HG03342 (cell line): Measurements from ENCODE around the gene HERPUD1.
A peak's percentile ranks its signal among the peaks of the same experiment; 100 is the strongest.
"Not testable (repeated sequence)": the region's sequence is repeated elsewhere in the genome, so short reads cannot be mapped to it uniquely, and the experiment has no call there.

Experiments used
- ATAC-seq: cut with Tn5 transposase; IDR thresholded peaks from one replicate; pipeline ENCODE4 v1.9.1; 2021; ENCODE audit warnings: mild to moderate bottlenecking, moderate library complexity; ENCODE audit not compliant: unreplicated experiment

The HERPUD1 gene

DNA sequence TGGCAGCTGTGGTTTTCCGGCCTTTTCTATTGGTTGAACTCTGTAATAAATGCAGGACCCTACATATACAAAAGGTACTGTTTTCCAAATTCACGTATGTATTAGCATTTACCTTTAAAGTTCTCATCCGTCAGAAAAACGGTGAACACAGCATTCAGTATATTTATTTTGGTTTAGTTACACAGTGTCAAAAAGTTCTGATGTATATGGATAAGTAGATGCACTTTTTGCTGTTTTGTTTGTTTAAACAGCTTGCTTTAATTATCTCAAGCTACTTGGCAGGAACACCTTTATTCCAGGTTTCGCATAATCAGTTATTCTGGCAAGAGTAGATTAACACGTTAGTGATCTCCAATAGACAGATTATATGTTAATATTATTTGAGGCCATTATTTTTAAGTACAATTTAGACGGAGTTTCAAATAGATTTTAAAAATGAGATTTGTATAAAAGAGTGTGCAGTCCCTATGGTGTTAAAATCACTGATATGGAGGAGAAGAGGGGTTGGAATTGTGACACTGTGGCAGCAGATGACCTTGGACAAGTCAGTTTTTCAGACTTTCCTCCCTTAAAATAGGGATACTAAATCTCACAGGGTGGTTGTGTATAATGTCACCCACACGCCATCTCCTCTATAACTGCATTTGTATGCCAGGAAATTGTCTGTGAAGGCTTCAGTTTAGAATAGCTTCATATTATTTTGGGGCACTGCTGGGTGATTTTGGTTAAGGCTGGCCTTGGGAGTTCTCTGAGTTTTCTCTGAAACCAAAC lies 2.1 kb downstream of the HERPUD1 start:
- no peak for ATAC-seq

DNA sequence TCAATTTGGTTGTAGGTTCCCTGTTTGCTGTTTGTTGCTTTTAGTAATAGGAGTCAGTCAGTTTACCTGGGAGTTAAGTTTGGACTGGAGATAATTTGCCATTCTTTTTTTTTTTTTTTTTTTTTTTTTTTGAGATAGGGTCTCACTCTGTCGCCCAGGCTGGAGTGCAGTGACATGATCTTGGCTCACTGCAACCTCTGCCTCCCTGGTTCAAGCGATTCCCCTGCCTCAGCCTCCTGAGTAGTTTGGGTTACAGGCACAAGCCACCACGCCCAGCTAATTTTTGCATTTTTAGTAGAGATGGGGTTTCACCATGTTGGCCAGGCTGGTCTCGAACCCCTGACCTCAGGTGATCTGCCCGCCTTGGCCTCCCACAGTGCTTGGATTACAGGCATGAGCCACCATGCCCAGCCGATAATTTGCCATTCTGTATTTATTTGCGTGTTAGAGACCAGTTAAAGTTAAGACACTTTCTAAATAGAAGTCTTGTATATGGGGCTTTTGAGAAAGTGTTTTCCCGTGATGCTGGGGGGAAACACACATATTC lies 2.7 kb downstream of the HERPUD1 start:
- ATAC-seq, result not testable (repeated sequence)

- no peak for ATAC-seq
These were observed 3.3 kb downstream of the HERPUD1 start for GRCh38 chr16:56935201-56935600.

DNA sequence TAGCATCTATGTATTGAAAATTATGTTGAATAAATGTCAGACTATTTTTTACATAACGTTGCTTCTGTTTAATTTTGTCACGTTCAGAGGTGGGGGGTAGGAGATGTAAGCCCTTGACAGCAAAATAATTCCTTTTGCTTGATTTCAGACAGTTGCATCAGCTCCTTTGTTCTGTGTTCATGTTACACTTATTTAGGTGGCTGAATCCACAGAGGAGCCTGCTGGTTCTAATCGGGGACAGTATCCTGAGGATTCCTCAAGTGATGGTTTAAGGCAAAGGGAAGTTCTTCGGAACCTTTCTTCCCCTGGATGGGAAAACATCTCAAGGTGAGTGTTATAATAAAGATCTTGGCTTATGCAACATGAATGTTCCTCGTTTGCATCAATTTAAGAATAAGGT lies 4.5 kb downstream of the HERPUD1 start:
- no peak for ATAC-seq

DNA sequence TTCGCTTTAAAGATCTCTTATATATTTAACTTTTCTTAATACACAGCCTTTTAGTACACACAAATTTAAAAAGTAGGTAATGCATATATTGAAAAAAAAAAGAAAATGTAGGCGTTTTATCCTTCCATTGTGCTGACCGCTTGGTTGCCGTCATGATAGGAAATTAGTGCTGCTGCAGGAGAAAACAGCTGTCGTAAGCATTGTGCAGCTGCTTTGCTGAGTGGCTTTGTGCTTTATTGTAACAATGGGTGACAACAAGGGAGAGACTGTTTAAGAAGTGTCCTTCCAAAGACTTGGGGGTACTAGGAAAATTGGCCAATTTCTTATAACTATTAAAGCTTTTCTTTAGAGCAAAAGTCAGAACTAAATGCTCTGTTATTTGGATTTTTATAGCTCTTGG lies 5.0 kb downstream of the HERPUD1 start:
- no peak for ATAC-seq

- ATAC-seq, result no peak
These were observed 6.9 kb downstream of the HERPUD1 start for GRCh38 chr16:56938664-56939513.

DNA sequence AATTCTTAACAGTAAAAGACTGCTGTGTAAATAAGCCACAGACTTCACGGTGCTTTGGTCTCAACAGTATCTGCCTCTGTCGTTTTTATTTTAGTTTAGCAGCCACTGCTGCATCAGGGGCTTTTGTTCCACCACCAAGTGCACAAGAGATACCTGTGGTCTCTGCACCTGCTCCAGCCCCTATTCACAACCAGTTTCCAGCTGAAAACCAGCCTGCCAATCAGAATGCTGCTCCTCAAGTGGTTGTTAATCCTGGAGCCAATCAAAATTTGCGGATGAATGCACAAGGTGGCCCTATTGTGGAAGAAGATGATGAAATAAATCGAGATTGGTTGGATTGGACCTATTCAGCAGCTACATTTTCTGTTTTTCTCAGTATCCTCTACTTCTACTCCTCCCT lies 7.9 kb downstream of the HERPUD1 start:
- no peak for ATAC-seq

GRCh38 chr16:56941092-56941491 lies 9.2 kb downstream of the HERPUD1 start:
- no peak for ATAC-seq

DNA sequence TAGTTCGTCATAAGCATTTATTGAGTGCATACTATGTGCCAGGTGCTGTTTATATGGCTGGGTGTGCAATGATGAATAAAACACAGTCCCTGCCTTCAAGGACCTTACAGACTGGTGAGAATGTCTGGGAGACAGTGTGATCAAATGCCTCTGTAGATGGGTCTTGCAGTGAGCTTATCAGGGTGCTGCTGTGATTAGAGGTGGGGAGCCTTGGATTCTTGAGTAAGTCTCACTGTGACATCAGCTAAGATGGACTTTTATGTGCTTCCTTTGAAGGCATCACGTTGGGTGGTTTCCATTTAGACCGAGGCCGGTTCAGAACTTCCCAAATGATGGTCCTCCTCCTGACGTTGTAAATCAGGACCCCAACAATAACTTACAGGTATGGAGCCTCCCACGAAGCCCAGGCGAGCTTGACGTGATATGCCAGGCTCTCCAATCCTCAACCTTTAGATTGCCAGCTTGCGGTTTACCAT lies 10.0 kb downstream of the HERPUD1 start:
- no peak for ATAC-seq

DNA sequence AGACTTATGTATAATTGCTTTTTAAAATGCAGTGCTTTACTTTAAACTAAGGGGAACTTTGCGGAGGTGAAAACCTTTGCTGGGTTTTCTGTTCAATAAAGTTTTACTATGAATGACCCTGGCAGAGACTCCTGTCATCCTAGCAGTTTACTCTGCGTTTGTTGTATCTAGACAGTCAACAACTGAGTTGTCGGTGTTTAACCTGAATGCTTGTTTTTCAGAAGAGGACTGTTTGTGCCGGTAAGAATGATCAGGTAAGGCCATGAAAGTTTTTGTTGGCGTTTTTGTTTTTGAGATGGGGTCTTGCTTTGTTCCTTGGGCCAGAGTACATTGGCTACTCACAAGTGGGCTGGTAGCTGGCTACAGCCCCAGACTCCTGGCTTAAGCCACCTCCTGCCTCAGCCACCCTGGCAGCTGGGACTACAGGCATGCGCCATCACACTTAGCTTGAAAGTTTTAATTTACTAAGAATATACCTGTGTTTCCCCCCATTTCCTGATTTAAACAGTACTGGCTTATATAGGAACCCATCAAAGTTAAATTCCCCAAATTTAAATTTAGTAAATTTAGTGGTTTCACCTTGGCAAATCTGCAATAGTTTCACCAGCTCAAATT lies 11.9 kb downstream of the HERPUD1 start:
- no peak for ATAC-seq

DNA sequence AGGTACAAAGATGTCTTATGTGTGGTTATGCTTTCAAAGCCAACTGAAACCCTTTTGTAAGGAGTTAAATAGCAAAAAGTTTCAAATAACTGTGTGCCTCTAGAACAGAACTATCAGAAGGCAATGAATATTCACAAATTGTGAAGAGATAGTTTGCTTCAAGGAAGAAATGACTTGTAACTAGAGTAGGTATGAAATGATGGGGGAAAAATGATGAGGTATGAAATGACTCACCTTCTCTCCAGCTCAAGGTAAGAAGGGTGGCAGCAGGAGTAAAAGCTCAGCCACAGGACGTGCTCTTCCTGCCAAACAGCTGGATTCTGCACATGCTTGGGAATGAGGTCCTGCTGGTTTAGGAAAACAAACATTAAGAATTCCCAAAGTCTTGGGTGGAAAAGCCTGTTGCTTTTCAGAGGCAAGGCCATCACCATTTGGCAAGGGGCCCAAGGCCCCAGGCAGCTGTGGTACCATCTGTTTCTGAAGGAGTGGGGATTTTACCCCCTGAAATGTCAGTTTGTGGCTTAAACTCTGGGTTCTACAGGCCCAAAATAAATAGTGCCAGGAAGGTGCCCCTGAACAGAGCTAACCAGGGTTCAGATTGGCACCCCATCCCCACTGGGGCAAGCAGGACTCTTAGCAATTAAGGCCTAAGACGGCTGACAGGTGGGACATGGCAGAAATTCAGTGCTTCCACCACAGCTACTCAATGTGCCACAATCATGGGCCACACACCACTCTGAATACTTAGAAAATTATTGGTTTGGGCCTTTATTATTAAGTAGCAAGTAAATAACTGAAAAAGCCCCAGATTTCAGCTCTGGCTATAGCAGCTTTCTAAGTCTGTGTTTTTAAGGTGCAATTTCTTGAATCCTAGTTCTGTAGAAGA lies 13.3 kb downstream of the HERPUD1 start:
- peak; percentile 31 for ATAC-seq

GRCh38 chr16:56945847-56946527 lies 14.0 kb downstream of the HERPUD1 start:
- no peak for ATAC-seq

GRCh38 chr16:56946767-56947603 lies 15.0 kb downstream of the HERPUD1 start:
- ATAC-seq, result no peak

DNA sequence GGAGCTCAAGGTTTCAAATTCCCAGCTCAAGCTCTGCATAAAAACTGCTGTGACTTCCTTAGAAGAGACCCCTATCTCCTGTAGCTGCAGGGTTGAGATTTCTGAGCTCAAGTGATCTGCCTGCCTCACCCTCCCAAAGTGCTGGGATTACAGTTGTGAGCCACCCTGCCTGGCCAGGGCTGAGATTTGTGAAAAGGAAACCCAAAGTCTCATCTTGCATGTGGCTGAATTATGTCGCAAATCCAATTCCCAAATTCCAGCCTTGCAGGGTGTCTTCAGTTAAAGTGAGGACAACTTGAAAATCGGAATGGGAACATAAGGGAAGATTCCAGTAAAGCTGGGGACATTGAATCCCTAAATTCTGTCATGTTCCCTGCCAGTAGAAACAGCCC lies 15.7 kb downstream of the HERPUD1 start:
- no peak for ATAC-seq

GRCh38 chr16:56948234-56948633 lies 16.3 kb downstream of the HERPUD1 start:
- no peak for ATAC-seq

GRCh38 chr16:56950051-56950450 lies 18.1 kb downstream of the HERPUD1 start:
- ATAC-seq, result no peak

GRCh38 chr16:56950455-56950854 lies 18.5 kb downstream of the HERPUD1 start:
- no peak for ATAC-seq

DNA sequence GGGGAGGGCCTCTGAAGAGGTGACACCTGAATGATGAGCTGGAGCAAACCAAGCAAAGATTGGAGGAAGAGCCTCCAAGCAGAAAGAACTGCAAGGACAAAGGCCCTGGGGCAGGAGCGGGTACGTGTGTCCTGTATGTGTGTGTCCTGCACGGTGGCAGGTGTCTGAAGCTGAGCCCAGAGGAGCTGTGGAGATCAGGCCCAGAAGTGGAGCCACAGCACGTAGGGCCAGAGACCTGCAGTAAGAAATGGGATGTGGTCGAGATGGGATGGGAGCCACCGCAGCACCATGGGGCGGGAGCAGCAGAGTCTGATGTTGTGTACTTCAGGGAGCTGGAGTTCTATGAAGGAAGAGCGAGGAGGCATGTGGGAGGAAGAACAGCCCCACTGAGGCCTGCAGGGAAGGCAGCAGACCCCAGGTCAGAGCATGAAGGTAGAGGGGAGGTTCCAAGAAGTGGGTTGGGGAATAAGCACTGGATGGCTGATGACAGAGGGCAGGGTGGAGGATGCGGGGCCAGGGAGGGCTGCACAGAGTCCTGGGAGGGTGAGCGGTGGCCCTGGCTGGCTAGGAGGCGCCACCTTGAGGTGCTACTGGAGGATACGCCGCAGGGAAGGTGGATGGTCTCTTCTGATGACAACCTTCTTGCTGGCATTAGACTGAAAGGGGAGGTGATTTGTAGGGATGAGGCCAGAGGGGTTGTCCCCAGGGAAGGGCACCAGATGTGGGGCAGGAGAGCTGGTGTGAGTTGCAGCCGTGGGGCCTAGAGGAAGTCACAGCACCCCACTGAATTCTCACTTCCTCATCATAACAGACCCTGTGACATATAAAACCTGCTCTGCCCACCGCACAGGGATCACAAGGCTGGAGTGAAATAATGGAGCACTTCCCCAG lies 19.2 kb downstream of the HERPUD1 start:
- peak; percentile 67 for ATAC-seq
